ENCODE results near the gene HHATL.
"Not testable (repeated sequence)": the region's sequence is repeated elsewhere in the genome, so short reads cannot be mapped to it uniquely, and the experiment has no call there.

The HHATL gene

GRCh38 chr3:42733501-42734262 lies 31.1 kb upstream of the HHATL start:
- FAIRE-seq: no peak

GRCh38 chr3:42732829-42733459 lies 30.3 kb upstream of the HHATL start:
- no peak for FAIRE-seq

GRCh38 chr3:42732196-42732828 lies 29.7 kb upstream of the HHATL start:
- FAIRE-seq: no peak

- FAIRE-seq: no peak
Measured at GRCh38 chr3:42731476-42732195, 29.0 kb upstream of the HHATL start.

- no peak for FAIRE-seq
Measured at GRCh38 chr3:42730706-42731420, 28.3 kb upstream of the HHATL start.

GRCh38 chr3:42730294-42730693 lies 27.7 kb upstream of the HHATL start:
- no peak for FAIRE-seq

GRCh38 chr3:42729404-42730145 lies 27.0 kb upstream of the HHATL start:
- no peak for FAIRE-seq

- no peak for FAIRE-seq
Measured at GRCh38 chr3:42728668-42729364, 26.2 kb upstream of the HHATL start.

GRCh38 chr3:42728056-42728455 lies 25.5 kb upstream of the HHATL start:
- FAIRE-seq: no peak

GRCh38 chr3:42725454-42725853 lies 22.9 kb upstream of the HHATL start:
- FAIRE-seq: no peak

- no peak for FAIRE-seq
Measured at GRCh38 chr3:42723219-42723618, 20.6 kb upstream of the HHATL start.

GRCh38 chr3:42722442-42722841 lies 19.8 kb upstream of the HHATL start:
- FAIRE-seq: not testable (repeated sequence)

- no peak for FAIRE-seq
Measured at GRCh38 chr3:42721690-42722089, 19.1 kb upstream of the HHATL start.

GRCh38 chr3:42720126-42720525 lies 17.5 kb upstream of the HHATL start:
- no peak for FAIRE-seq

- no peak for FAIRE-seq
Measured at GRCh38 chr3:42719002-42719401, 16.4 kb upstream of the HHATL start.

- FAIRE-seq: no peak
Measured at GRCh38 chr3:42718338-42718737, 15.7 kb upstream of the HHATL start.

GRCh38 chr3:42717306-42717705 lies 14.7 kb upstream of the HHATL start:
- FAIRE-seq: no peak

- FAIRE-seq: no peak
Measured at GRCh38 chr3:42714171-42714852, 11.7 kb upstream of the HHATL start.

GRCh38 chr3:42713747-42714146 lies 11.1 kb upstream of the HHATL start:
- FAIRE-seq: no peak

- no peak for FAIRE-seq
Measured at GRCh38 chr3:42712688-42713372, 10.2 kb upstream of the HHATL start.

Measured in G401.6 (cell line).